Activated T-cell treated with anti-CD3 and anti-CD28 coated beads, Interleukin-2, amount 50 U/mL, for 4 hours (primary cell): Measurements from ENCODE around the gene FHL3. TPM values are rescaled to one million over a fixed set of nuclear protein-coding genes. Genes with fewer than 3 reads are reported as not detected.

Experiments
- ATAC-seq, 2 donors: fragments of 200-7000 bp; cut with Tn5 transposase; one replicate each; pipeline ENCODE4 v1.10.0; 2021
- DNase-seq: peaks from one replicate; pipeline ENCODE4 v3.0.0-alpha.2; 2020
- H3K27me3 Mint-ChIP-seq: one replicate; pipeline ENCODE4 v1.8.0; 2021; ENCODE audit warnings: low read depth, mixed read lengths
- H3K36me3 Mint-ChIP-seq: one replicate; pipeline ENCODE4 v1.8.0; 2022; ENCODE audit warnings: mixed read lengths; ENCODE audit not compliant: insufficient read depth
- H3K4me1 Mint-ChIP-seq: one replicate; pipeline ENCODE4 v1.8.0; 2021; ENCODE audit warnings: low read depth, mixed read lengths
- H3K4me3 Mint-ChIP-seq: one replicate; pipeline ENCODE4 v1.8.0; 2021; ENCODE audit warnings: mild to moderate bottlenecking, moderate library complexity, mixed read lengths
- H3K9me3 Mint-ChIP-seq: one replicate; pipeline ENCODE4 v1.8.0; 2021; ENCODE audit warnings: mixed read lengths
- total RNA-seq, 3 donors: library from RNA; stranded (reverse); gene quantifications; one replicate each; pipeline ENCODE4 v1.2.1, GENCODE V29; 2021

Gene FHL3
- total RNA-seq, 3 donors from 2014 or later, result 15.9 to 33.8 (median 26.9) TPM

DNA sequence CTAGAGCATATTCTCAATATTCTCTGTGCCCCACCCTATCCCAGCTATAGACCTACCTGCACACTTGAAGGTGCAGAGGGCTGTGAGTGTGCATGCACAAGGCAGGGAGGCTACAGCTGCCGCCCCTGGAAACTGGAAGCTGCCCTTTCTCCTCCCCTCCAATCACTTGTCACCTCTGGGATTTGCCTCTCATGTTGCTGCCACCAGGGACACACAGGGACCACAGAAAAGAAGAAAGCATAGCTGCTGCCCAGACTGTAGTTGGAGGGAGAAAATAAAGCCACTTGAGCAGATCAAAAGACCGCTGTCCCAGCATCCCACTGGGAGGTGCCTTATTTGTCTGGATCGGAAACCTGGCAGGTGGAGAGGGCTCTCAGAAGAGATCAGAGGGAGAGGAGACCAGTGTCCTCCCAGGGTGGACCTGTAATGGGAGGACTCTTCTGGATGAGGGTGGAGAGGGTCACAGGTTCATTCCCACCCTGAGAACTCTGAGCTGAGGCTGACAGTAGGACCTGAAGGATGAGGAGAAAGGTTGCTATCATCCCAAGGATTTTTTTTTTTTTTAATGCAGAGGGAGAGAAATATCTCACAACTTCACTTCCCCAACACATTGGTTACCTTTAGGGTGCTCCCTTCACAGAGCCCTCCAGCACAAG is 50.9 kb downstream of the FHL3 start:
- H3K4me3 Mint-ChIP-seq, result no peak overlapping the region
- no peak for DNase-seq
- ATAC-seq, result no peak
- no peaks in the 10 kb centered on the region for H3K4me1 Mint-ChIP-seq
- H3K9me3 Mint-ChIP-seq, result no peaks in the 10 kb centered on the region
- H3K27me3 Mint-ChIP-seq, result no peaks in the 10 kb centered on the region
- H3K36me3 Mint-ChIP-seq, result peaks cover 13% of the 10 kb centered on the region

GRCh38 chr1:37952738-37953137 is 52.6 kb downstream of the FHL3 start:
- DNase-seq (no peak), ATAC-seq (no peak)
- no peak overlapping the region for H3K4me3 Mint-ChIP-seq
- no peaks in the 10 kb centered on the region for H3K27me3 Mint-ChIP-seq
- H3K36me3 Mint-ChIP-seq, result peaks cover 3% of the 10 kb centered on the region
- no peaks in the 10 kb centered on the region for H3K4me1 Mint-ChIP-seq
- H3K9me3 Mint-ChIP-seq, result no peaks in the 10 kb centered on the region

GRCh38 chr1:37951783-37952624 is 53.3 kb downstream of the FHL3 start:
- peaks cover 7% of the 10 kb centered on the region for H3K4me1 Mint-ChIP-seq
- no peaks in the 10 kb centered on the region for H3K27me3 Mint-ChIP-seq
- ATAC-seq (no peak), DNase-seq (no peak)
- H3K36me3 Mint-ChIP-seq, result no peaks in the 10 kb centered on the region
- no peak overlapping the region for H3K4me3 Mint-ChIP-seq
- H3K9me3 Mint-ChIP-seq, result no peaks in the 10 kb centered on the region

- no peak overlapping the region for H3K4me3 Mint-ChIP-seq
- peaks cover 12% of the 10 kb centered on the region for H3K4me1 Mint-ChIP-seq
- DNase-seq (no peak), ATAC-seq (no peak)
- H3K9me3 Mint-ChIP-seq, result no peaks in the 10 kb centered on the region
- H3K27me3 Mint-ChIP-seq, result no peaks in the 10 kb centered on the region
- H3K36me3 Mint-ChIP-seq, result no peaks in the 10 kb centered on the region
Measured at GRCh38 chr1:37951041-37951782, 54.1 kb downstream of the FHL3 start.

DNA sequence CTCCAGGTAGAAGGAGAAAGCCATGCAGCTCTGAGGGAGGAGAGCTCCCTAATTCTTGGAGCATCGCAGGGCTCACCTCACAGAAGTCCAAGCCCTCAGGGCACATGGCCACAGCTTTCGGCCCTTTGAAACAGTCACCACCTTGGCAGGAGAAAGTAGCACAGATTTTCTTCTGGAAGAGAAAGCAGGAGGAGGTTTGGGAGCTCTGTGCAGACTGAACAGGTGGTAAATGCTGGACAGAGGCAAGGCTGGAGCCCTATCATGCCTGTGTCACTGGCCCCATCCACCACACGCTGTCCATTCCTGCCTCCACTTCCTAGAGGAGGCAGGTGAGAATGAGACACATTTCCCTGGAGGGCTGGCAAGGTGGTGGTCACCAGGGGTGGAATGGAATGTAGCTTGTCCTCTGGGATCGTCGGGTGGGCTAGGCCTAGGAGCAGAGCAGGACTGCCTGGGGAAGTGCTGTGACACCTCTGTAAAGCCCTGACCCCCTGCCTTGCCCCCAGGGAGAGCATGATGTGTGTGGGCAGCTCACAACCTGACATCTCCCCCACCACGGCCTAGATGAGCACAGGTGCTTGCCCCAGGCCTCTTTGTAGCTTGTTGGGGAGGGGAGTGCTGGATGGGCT is 55.7 kb downstream of the FHL3 start:
- H3K9me3 Mint-ChIP-seq, result no peaks in the 10 kb centered on the region
- no peak for DNase-seq
- H3K4me1 Mint-ChIP-seq, result peaks cover 12% of the 10 kb centered on the region
- no peaks in the 10 kb centered on the region for H3K36me3 Mint-ChIP-seq
- ATAC-seq, result no peak
- H3K4me3 Mint-ChIP-seq, result no peak overlapping the region
- H3K27me3 Mint-ChIP-seq, result no peaks in the 10 kb centered on the region

GRCh38 chr1:37948841-37949240 is 56.5 kb downstream of the FHL3 start:
- no peak overlapping the region for H3K4me3 Mint-ChIP-seq
- ATAC-seq (no peak), DNase-seq (no peak)
- no peaks in the 10 kb centered on the region for H3K36me3 Mint-ChIP-seq
- no peaks in the 10 kb centered on the region for H3K9me3 Mint-ChIP-seq
- no peaks in the 10 kb centered on the region for H3K27me3 Mint-ChIP-seq
- peaks cover 12% of the 10 kb centered on the region for H3K4me1 Mint-ChIP-seq

- H3K4me3 Mint-ChIP-seq, result no peak overlapping the region
- DNase-seq, result no peak
- peaks cover 12% of the 10 kb centered on the region for H3K4me1 Mint-ChIP-seq
Measured at GRCh38 chr1:37948166-37948565, 57.1 kb downstream of the FHL3 start.

GRCh38 chr1:37947364-37947763 is 58.0 kb downstream of the FHL3 start:
- peaks cover 12% of the 10 kb centered on the region for H3K4me1 Mint-ChIP-seq
- H3K9me3 Mint-ChIP-seq, result no peaks in the 10 kb centered on the region
- no peaks in the 10 kb centered on the region for H3K27me3 Mint-ChIP-seq
- no peaks in the 10 kb centered on the region for H3K36me3 Mint-ChIP-seq
- peak overlapping the region; percentile 88 for H3K4me3 Mint-ChIP-seq
- DNase-seq (no peak), ATAC-seq (no peak)

More at GRCh38 chr1:37948166-37948565, 57.1 kb downstream of the FHL3 start:
- Mint-ChIP-seq H3K27me3 (no peaks in the 10 kb centered on the region), H3K36me3 (no peaks in the 10 kb centered on the region), H3K9me3 (no peaks in the 10 kb centered on the region)
- no peak for ATAC-seq

Other genes starting within 250 kb of the FHL3 start
- gene EPHA10, start 240.4 kb downstream of the FHL3 start, total RNA-seq, result under 1 TPM; 0.13 to 0.71 (median 0.27) TPM
- gene MANEAL, start 211.7 kb downstream of the FHL3 start, total RNA-seq, result 1 to 10 TPM; 4.0 to 5.0 (median 4.7) TPM
- 10 to 100 TPM; 54.0 to 59.2 (median 56.3) TPM for gene C1orf122, start 197.7 kb downstream of the FHL3 start, total RNA-seq
- 100 to 1,000 TPM; 178 to 187 (median 178) TPM for gene YRDC, start 197.3 kb downstream of the FHL3 start, total RNA-seq
- 10 to 100 TPM; 36.4 to 50.1 (median 49.1) TPM for gene MTF1, start 145.9 kb downstream of the FHL3 start, total RNA-seq
- 10 to 100 TPM; 12.6 to 17.0 (median 15.5) TPM for gene INPP5B, start 58.5 kb downstream of the FHL3 start, total RNA-seq
- gene SF3A3, start 15.5 kb downstream of the FHL3 start, total RNA-seq, result 100 to 1,000 TPM; 130 to 133 (median 130) TPM
- 100 to 1,000 TPM; 103 to 105 (median 104) TPM for gene UTP11, start 7.2 kb upstream of the FHL3 start, total RNA-seq
- gene POU3F1, start 41.3 kb upstream of the FHL3 start, total RNA-seq, result 1 to 10 TPM in 2 of 3 donors, under 1 TPM in 1; 0.91 to 1.3 (median 1.0) TPM